Brain (organoid and tissue), 1 donor: ENCODE results near the gene USP53. TPM values are rescaled to one million over a fixed set of nuclear protein-coding genes. Genes with fewer than 3 reads are reported as not detected.

Experiments
- polyA plus RNA-seq: library from polyadenylated mRNA; stranded (reverse); fragments of 350-450 nt; fragmentation: Illumina TruSeq; extraction: RNeasy Lipid Tissue Mini Kit (QIAGEN cat#74804); gene quantifications from one replicate; pipeline ENCODE4 v1.2.3, GENCODE V29; 2015; ENCODE audit warnings: low read depth, low replicate concordance; ENCODE audit not compliant: insufficient read depth

USP53 gene
- polyA plus RNA-seq, 1 donor from 2014 or later = 0.58 TPM

Other genes with a start within 250 kb of the USP53 start
- 0.15 TPM for gene MYOZ2, start 76.9 kb upstream of the USP53 start, polyA plus RNA-seq
- not detected for gene FABP2, start 109.4 kb downstream of the USP53 start, polyA plus RNA-seq